Tibial nerve (tissue), 4 donors: ENCODE data around the gene LTBP3.
"Not testable (repeated sequence)": the region's sequence is repeated elsewhere in the genome, so short reads cannot be mapped to it uniquely, and the experiment has no call there.

ENCODE experiments used
- CTCF ChIP-seq, 5 experiments: fragments of 200-600 bp in 3 of 5; fragments of 450-650 bp in 2 of 5; sonication (generic) in 3 of 5; IDR thresholded peaks; one replicate each; pipeline ENCODE4 v1.5.1; 2016 to 2019; ENCODE audit warnings: antibody characterized with exemption in 5 of 5, mild to moderate bottlenecking in 3 of 5, moderate library complexity in 2 of 5
- EP300 ChIP-seq, 2 donors: sonication (generic); formaldehyde crosslinking; IDR thresholded peaks; one replicate each; pipeline ENCODE4 v1.6.1; 2017; ENCODE audit warnings: antibody characterized with exemption in 2 of 2, mild to moderate bottlenecking in 1 of 2
- POLR2A ChIP-seq, 2 donors: fragments of 450-650 bp; IDR thresholded peaks; one replicate each; pipeline ENCODE4 v1.6.1; 2017; ENCODE audit warnings: antibody characterized with exemption in 2 of 2, mild to moderate bottlenecking in 2 of 2, moderate library complexity in 2 of 2

GRCh38 chr11:65512311-65512710, 45.8 kb downstream of the LTBP3 start:
- TF ChIP-seq CTCF, POLR2A, EP300 (IDR thresholded peaks at IDR 0.05): not testable (repeated sequence)
